ENCODE measurements around the gene CCNI.

- TF ChIP-seq CTCF (IDR thresholded peaks at IDR 0.05) (no peak), EZH2phosphoT487 (IDR thresholded peaks at IDR 0.05) (no peak), EZH2 (IDR thresholded peaks at IDR 0.05) (no peak)
Observed at GRCh38 chr4:77089866-77090265, 14.1 kb upstream of the CCNI start.

All from neural progenitor cell (in vitro differentiated cells).